ENCODE measurements around the gene CEP78.

The CEP78 gene

GRCh38 chr9:78326564-78326963, 90.7 kb downstream of the CEP78 start:
- peaks cover 36% of the 10 kb centered on the region for H4K20me1 ChIP-seq
- no peak for TF ChIP-seq Cebpa-rat (IDR thresholded peaks at IDR 0.05)
- H3K9me3 ChIP-seq = peaks cover 3% of the 10 kb centered on the region; the same call in 1 of the 2 replicates
- no peak overlapping the region for H3K4me2 ChIP-seq
- H3K9ac ChIP-seq = no peak overlapping the region
- H3K36me3 ChIP-seq = peaks cover 94% of the 10 kb centered on the region
- no peaks in the 10 kb centered on the region for H3K27me3 ChIP-seq
- no peak overlapping the region for H3K27ac ChIP-seq
- H3K4me3 ChIP-seq = no peak overlapping the region
- H3K4me1 ChIP-seq = peaks cover 24% of the 10 kb centered on the region
